Fibroblast of mammary gland (primary cell): ENCODE results near the gene TRIP13.
A peak's percentile ranks its signal among the peaks of the same experiment; 100 is the strongest.

Experiments used
- DNase-seq: peaks from one replicate; pipeline ENCODE4 v3.0.0-alpha.2; 2010; ENCODE audit warnings: low read depth
- H3K4me3 ChIP-seq: 2 replicates; pipeline ENCODE4 v1.5.1; 2011; ENCODE audit warnings: low read depth, mild to moderate bottlenecking, low read length, moderate library complexity; ENCODE audit not compliant: control insufficient read depth
- TF ChIP-seq, protein P1 (sequence below): conservative IDR thresholded peaks from 2 replicates; pipeline ENCODE4 v1.5.1; 2011; ENCODE audit warnings: low read depth, low read length, inconsistent platforms; ENCODE audit not compliant: control insufficient read depth, insufficient read depth

The TRIP13 gene

DNA sequence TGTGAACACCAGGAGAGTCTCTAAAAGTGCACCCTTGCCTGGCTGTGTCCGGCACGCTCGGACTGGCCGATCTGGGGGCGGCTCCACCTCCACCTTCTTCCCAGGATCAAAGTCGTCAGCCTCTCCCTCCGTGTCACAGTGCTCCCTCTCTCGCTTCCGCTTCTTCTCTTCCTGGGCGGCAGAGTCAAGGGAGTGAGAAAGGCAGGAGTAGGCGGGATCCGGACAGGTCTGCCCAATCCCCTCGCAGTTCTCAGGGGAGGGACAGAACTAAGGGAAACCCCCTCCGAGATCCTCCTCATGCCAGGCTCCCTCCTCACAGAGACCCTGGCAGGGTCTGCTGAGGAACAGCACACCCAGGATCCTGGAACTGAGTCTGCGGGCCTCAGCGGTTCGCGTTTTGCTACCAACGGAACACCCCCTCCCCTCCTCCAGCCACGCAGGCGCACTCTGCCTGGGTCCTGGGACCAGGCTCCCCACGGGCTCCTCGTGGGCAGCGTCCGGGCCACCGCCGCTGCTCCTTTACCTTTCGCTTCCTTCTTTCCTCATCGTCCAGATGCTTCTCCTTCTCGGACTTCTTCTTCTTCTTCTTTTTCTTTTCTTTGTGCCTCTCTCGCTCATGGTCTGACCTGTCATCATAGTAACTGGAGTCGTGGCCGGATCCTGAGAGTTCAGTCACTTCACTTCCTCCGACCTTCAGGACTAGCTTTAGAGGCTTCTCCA, 1.4 kb upstream of the TRIP13 start:
- TF ChIP-seq, protein P1, sequence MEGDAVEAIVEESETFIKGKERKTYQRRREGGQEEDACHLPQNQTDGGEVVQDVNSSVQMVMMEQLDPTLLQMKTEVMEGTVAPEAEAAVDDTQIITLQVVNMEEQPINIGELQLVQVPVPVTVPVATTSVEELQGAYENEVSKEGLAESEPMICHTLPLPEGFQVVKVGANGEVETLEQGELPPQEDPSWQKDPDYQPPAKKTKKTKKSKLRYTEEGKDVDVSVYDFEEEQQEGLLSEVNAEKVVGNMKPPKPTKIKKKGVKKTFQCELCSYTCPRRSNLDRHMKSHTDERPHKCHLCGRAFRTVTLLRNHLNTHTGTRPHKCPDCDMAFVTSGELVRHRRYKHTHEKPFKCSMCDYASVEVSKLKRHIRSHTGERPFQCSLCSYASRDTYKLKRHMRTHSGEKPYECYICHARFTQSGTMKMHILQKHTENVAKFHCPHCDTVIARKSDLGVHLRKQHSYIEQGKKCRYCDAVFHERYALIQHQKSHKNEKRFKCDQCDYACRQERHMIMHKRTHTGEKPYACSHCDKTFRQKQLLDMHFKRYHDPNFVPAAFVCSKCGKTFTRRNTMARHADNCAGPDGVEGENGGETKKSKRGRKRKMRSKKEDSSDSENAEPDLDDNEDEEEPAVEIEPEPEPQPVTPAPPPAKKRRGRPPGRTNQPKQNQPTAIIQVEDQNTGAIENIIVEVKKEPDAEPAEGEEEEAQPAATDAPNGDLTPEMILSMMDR = no peak
- peak overlapping the region; percentile 92 for H3K4me3 ChIP-seq
- DNase-seq = peak; percentile 56

DNA sequence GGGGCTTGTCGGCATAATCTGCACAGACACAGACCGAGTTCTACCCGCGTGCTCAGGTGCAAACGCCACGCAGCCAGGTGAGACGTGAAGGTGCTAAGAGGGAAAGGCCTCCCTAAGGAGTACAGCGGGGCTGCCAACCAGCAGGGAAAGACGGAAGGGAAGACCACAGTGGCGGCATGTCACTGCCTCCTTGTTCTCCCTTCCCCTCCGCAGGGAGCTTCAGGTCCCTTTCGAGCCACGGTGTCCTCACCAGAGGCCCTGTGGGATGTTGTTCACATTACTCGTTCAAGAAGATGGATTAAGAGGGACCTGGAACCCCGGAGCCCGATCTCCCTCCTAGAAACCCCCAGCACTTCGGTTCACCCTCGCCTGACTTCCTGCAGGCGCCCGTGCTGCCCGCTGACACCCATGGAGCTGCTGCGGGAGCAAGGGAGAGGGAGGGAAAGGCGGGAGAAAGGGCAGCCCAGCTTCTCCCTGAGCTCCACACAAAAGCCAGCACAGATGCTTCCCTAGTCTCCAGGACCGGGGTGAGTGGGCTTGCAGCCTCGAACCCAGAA, 769 bp upstream of the TRIP13 start:
- TF ChIP-seq, protein P1 = no peak
- peak overlapping the region; percentile 92 for H3K4me3 ChIP-seq
- DNase-seq = peak; percentile 8

DNA sequence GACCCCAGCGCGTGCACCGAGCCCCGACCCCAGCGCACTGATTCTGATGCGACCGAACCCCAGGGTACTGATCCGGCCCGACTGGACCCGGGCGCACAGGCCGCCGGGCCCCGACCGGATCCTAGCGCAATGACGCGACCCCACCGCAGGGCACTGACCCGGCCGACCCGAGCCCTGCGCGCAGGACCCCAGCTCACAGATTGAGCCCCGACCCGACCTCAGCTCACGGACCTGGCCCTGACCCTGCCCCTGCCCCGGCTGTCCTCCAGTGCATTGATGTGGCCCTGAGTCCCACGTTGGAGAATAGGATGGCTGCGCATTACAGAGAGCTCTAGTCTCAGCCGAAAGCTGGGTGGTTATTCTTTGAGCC, 438 bp downstream of the TRIP13 start:
- peak overlapping the region; percentile 70 for H3K4me3 ChIP-seq
- no peak for DNase-seq
- TF ChIP-seq, protein P1 = no peak

DNA sequence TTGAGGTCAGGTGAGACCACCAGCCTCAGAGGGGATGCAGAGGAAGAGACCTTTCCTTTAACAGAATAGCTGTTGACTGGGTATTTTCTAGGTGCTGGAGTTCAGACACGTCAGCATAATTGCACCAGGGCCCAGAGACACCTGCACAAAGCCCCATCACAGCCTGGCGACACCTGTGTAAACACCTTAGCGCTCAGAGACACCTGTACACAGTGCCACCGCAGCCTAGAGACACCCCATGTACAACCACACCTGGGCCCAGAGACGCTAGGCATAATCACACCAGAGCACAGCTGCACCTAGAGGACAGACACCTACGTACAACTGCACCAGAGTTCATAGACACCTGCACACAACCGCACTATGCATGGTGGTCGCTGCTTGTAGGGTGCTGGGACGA, 1.0 kb downstream of the TRIP13 start:
- peak overlapping the region; percentile 70 for H3K4me3 ChIP-seq
- TF ChIP-seq, protein P1 = no peak
- DNase-seq = no peak

DNA sequence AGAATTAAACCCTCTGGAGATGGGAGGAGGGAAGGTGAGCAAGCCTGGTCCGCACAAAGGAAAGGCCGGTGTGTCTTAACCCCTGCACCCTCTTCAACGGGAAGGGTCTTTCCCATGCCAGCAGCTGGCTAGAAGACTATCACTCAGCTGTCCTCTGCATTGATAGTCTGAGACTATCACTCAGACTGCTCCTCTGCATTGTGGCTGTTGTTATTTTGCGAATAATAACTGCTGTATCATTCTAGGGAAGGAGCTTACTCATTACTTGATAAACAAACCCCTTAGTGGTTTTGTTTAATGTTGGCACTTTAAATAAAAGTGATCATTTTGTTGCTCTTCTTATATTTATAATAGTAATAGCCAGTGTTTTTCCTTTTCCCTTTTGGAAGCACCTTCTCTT, 8.1 kb downstream of the TRIP13 start:
- H3K4me3 ChIP-seq = no peak overlapping the region
- TF ChIP-seq, protein P1 = no peak
- DNase-seq = no peak

DNA sequence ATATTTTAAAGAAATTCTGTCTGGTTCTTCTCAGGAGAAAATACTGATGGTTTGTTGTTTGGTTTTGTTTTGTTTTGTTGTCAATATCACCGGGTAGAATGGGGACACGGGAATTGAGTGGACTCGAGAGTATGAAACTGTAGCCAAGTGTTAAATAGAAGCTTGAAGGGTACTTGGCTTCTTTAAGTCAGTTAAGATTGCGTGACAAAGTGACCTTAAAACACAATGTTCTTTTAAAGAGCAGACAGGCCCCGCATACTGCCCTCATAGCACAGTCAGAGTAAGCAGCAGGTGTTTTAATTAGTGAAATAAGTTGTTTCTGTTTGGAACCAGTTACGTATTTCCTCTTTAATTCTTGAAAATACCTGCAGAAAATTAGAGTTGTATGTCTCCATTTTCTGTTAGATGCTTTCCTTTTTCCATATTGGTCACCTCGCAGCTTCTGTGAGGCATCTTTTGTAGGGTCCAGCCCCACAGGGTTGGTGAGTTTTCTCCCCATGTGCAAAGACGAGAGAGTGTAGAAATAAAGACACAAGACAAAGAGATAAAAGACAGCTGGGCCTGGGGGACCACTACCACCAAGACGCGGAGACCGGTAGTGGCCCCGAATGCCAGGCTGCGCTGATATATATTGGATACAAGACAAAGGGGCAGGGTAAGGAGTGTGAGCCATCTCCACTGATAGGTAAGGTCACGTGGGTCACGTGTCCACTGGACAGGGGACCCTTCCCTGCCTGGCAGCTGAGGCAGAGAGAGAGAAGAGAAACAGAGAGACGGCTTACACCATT, 9.6 kb downstream of the TRIP13 start:
- TF ChIP-seq, protein P1 = no peak
- no peak for DNase-seq
- no peak overlapping the region for H3K4me3 ChIP-seq

DNA sequence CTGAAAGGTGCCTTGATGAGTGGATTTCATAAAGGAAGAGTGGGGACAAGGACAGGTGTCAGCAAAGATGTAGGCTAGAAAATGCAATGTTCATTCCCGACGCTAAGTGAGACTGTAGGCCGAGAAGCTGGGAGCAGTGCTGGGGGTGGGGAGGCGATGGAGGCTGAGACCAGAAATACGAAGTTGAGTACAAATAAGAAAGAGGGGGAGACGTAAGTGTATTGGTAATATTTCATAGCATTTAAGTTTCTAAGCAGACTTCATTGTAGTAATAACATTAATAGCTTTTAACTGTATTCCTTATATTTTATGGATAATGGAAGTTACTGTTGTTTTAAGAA, 11.0 kb downstream of the TRIP13 start:
- no peak overlapping the region for H3K4me3 ChIP-seq
- no peak for DNase-seq
- TF ChIP-seq, protein P1 = no peak
